NT2/D1 (cell line): ENCODE results near the gene NDE1.
"Not testable (repeated sequence)": the region's sequence is repeated elsewhere in the genome, so short reads cannot be mapped to it uniquely, and the experiment has no call there.

Experiments used
- DNase-seq: peaks from one replicate; pipeline ENCODE4 v3.0.0-alpha.2; 2011; ENCODE audit warnings: low read depth, low spot score
- H3K27me3 ChIP-seq: 2 replicates; pipeline ENCODE4 v1.6.0; 2011; ENCODE audit warnings: mild to moderate bottlenecking; ENCODE audit not compliant: insufficient read length, insufficient read depth
- H3K36me3 ChIP-seq: 2 replicates; pipeline ENCODE4 v1.6.1; 2011; ENCODE audit warnings: mild to moderate bottlenecking, low read length, mixed read lengths; ENCODE audit not compliant: insufficient read depth, insufficient read length
- H3K4me1 ChIP-seq: 2 replicates; pipeline ENCODE4 v1.5.1; 2011; ENCODE audit not compliant: insufficient read depth, insufficient read length
- H3K4me3 ChIP-seq: 2 replicates; pipeline ENCODE4 v1.5.1; 2011; ENCODE audit warnings: low read depth; ENCODE audit not compliant: insufficient read length
- H3K9ac ChIP-seq: 2 replicates; pipeline ENCODE4 v1.6.0; 2011; ENCODE audit warnings: low read depth; ENCODE audit not compliant: insufficient read length
- H3K9me3 ChIP-seq: 2 replicates; pipeline ENCODE4 v1.5.1; 2011; ENCODE audit warnings: mild to moderate bottlenecking, low read length; ENCODE audit not compliant: insufficient read depth
- SUZ12 ChIP-seq: IDR thresholded peaks from 2 replicates; pipeline ENCODE4 v1.6.1; 2011; ENCODE audit not compliant: insufficient read length, insufficient read depth; ENCODE audit errors: extremely low read depth
- YY1 ChIP-seq: IDR thresholded peaks from 2 replicates; pipeline ENCODE4 v1.6.1; 2011; ENCODE audit not compliant: insufficient read length, insufficient read depth
- ZNF274 ChIP-seq: IDR thresholded peaks from 2 replicates; pipeline ENCODE4 v1.6.1; 2011; ENCODE audit warnings: mild to moderate bottlenecking, low read depth, low read length

The NDE1 gene

GRCh38 chr16:15650019-15650697 is at the start of gene NDE1:
TSS of gene NDE1 (plus strand) at chr16:15650245. CDS start at chr16:15664779, 14,534 bp downstream.
- no peaks in the 10 kb centered on the region for H3K27me3 ChIP-seq
- no peak for TF ChIP-seq SUZ12
- peak; percentile 92 for DNase-seq
- peak within 1 kb of the TSS; percentile 93 for H3K9ac ChIP-seq
- peak within 1 kb of the TSS; percentile 94 for H3K4me3 ChIP-seq
- no peaks in the 10 kb centered on the region for H3K4me1 ChIP-seq
- peaks cover 13% of the 10 kb centered on the region for H3K36me3 ChIP-seq
- no peaks in the 10 kb centered on the region for H3K9me3 ChIP-seq

- Histone ChIP-seq H3K4me3 (no peak overlapping the region), H3K9me3 (no peaks in the 10 kb centered on the region), H3K9ac (no peak overlapping the region), H3K4me1 (peaks cover 4% of the 10 kb centered on the region), H3K36me3 (peaks cover 88% of the 10 kb centered on the region), H3K27me3 (no peaks in the 10 kb centered on the region)
- TF ChIP-seq ZNF274 = no peak
- no peak for TF ChIP-seq YY1
- TF ChIP-seq SUZ12 = no peak
- DNase-seq = peak; percentile 48
Measured at GRCh38 chr16:15601212-15601879, 48.7 kb upstream of the NDE1 start.

- TF ChIP-seq SUZ12 = no peak
- H3K27me3 ChIP-seq = no peaks in the 10 kb centered on the region
- no peaks in the 10 kb centered on the region for H3K9me3 ChIP-seq
- no peak overlapping the region for H3K9ac ChIP-seq
- H3K4me3 ChIP-seq = no peak overlapping the region
- DNase-seq = no peak
- H3K36me3 ChIP-seq = peaks cover 86% of the 10 kb centered on the region
- H3K4me1 ChIP-seq = peaks cover 8% of the 10 kb centered on the region
Measured at GRCh38 chr16:15602285-15603044, 47.6 kb upstream of the NDE1 start.

- no peaks in the 10 kb centered on the region for H3K27me3 ChIP-seq
- H3K36me3 ChIP-seq = peaks cover 72% of the 10 kb centered on the region
Measured at GRCh38 chr16:15604460-15605440, 45.3 kb upstream of the NDE1 start.

GRCh38 chr16:15605839-15606517 is 44.1 kb upstream of the NDE1 start:
- TF ChIP-seq YY1 (no peak), ZNF274 (no peak), SUZ12 (no peak)
- Histone ChIP-seq H3K36me3 (peaks cover 65% of the 10 kb centered on the region), H3K9ac (no peak overlapping the region)

More at GRCh38 chr16:15604460-15605440, 45.3 kb upstream of the NDE1 start:
- Histone ChIP-seq H3K4me1 (peaks cover 12% of the 10 kb centered on the region), H3K9ac (no peak overlapping the region), H3K4me3 (no peak overlapping the region), H3K9me3 (no peaks in the 10 kb centered on the region)
- TF ChIP-seq ZNF274 = no peak
- TF ChIP-seq SUZ12 = no peak
- TF ChIP-seq YY1 = no peak
- DNase-seq = no peak

GRCh38 chr16:15606518-15607220 is 43.4 kb upstream of the NDE1 start:
- Histone ChIP-seq H3K9me3 (no peaks in the 10 kb centered on the region), H3K4me3 (no peak overlapping the region), H3K9ac (no peak overlapping the region), H3K36me3 (peaks cover 63% of the 10 kb centered on the region), H3K4me1 (peaks cover 8% of the 10 kb centered on the region), H3K27me3 (no peaks in the 10 kb centered on the region)
- TF ChIP-seq YY1 (no peak), SUZ12 (no peak)
- no peak for DNase-seq

More at GRCh38 chr16:15605839-15606517, 44.1 kb upstream of the NDE1 start:
- no peaks in the 10 kb centered on the region for H3K27me3 ChIP-seq
- no peak for DNase-seq
- H3K4me3 ChIP-seq = no peak overlapping the region
- no peaks in the 10 kb centered on the region for H3K9me3 ChIP-seq
- H3K4me1 ChIP-seq = peaks cover 12% of the 10 kb centered on the region

GRCh38 chr16:15607221-15607699 is 42.8 kb upstream of the NDE1 start:
- H3K27me3 ChIP-seq, H3K4me1 ChIP-seq, H3K4me3 ChIP-seq, H3K9me3 ChIP-seq, DNase-seq, H3K9ac ChIP-seq: not testable (repeated sequence)
- peaks cover 62% of the 10 kb centered on the region for H3K36me3 ChIP-seq
